SK-MEL-5 (cell line): ENCODE results near the gene SKAP1. TPM values are rescaled to one million over a fixed set of nuclear protein-coding genes. Genes with fewer than 3 reads are reported as not detected.
"Not testable (repeated sequence)": the region's sequence is repeated elsewhere in the genome, so short reads cannot be mapped to it uniquely, and the experiment has no call there.

ENCODE experiments used
- DNase-seq: peaks from one replicate; pipeline ENCODE4 v3.0.0-alpha.2; 2016; ENCODE audit warnings: low read depth, low spot score
- in situ Hi-C: cut with HindIII; loops from 2 replicates; pipeline ENCODE4 v1.10.0; 2016; ENCODE audit warnings: low sequenced_read_pairs, high pct_unique_total_duplicates, low pct_unique_long_range_greater_than_20kb
- total RNA-seq: library from RNA; depleted of rRNA; stranded (reverse); fragments of >200 nt; shearing (Covaris generic); gene quantifications from 2 replicates; pipeline ENCODE4 v1.2.3, GENCODE V29; 2014

Gene SKAP1
- total RNA-seq, 1 experiment from 2014 or later = not detected

DNA sequence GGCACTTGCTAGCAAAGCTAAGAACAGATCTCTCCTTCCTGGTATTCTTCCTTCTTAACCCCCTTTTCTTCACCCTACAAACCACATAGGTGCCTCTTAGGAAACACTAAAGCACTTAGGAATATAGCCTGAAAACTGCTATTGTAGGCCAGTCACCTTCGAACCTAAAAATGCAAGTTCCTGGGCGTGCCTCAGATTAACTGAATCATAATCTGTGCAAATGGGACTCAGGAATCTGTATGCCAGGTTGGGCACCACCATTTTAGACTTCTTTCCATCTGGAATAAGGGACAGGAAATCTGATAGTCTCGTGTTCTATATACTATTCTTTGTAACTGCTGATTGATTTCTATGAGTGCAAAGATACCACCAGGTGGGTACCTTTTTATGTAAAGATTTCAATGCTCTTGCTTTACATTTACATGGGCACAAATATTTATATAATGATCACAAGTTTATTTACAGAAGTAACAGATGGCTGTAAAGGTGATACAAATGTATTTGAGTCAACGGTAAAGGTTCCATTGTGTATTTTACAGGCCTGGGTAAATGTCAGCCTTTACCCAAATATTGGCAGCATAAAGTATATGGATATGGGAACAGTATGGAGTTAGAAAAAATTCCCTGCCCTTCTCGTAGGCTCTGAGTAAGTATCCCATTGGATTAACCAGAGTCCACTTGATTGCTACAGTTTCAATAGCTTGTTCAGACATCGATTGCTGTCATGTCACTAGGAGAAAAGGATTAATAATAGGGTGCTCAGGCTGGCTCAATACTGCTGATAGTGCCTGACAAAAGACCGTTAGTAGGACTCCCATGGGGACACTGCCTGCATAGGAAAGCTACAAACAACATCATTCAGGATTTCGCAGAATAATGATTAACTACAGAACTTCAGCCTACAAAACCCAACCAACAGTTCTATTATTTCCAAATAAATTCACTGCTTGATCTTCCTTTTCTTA lies 197.7 kb downstream of the SKAP1 start:
- no peak for DNase-seq
- in situ Hi-C loops = no loop called here

DNA sequence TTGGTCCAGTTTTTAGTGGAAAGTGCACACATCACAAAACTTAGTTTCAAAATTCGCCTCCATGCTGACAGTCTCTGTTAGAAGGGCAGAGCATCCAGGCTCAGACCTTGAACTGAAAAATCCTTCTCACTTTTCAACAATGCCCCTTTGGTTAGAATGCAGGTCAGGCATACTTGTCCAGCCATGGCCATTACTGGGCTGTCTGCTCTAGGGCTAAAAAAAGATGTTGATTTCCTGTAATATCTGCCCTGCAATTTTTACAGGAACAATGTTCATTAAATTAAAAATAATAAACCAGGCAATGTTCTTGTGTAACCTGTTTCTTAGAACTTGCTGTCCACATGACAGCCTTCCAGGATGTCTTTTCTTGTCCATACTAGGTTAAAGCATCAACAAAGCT lies 200.1 kb downstream of the SKAP1 start:
- in situ Hi-C loops = no loop called here
- no peak for DNase-seq

DNA sequence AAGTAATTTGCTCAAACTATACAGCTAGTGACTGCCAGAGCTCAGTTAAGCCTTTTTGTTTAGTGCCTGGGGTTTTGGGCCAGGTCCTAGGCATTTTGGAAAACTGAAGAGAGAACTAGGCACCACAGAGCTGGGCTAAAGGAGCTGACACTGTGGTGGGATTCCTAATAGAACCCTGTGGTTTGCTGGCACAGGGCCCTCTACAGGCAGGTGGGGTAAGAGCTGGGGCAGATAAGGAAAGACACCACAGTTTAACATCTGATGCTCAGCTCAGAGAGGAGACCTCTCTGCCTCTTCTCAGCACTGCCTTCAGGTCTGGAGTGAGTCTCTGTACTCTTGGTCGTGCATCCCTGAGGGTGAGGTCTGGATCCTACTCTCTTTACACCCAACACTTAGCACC lies 201.3 kb downstream of the SKAP1 start:
- in situ Hi-C loops = no loop called here
- peak; percentile 12 for DNase-seq

DNA sequence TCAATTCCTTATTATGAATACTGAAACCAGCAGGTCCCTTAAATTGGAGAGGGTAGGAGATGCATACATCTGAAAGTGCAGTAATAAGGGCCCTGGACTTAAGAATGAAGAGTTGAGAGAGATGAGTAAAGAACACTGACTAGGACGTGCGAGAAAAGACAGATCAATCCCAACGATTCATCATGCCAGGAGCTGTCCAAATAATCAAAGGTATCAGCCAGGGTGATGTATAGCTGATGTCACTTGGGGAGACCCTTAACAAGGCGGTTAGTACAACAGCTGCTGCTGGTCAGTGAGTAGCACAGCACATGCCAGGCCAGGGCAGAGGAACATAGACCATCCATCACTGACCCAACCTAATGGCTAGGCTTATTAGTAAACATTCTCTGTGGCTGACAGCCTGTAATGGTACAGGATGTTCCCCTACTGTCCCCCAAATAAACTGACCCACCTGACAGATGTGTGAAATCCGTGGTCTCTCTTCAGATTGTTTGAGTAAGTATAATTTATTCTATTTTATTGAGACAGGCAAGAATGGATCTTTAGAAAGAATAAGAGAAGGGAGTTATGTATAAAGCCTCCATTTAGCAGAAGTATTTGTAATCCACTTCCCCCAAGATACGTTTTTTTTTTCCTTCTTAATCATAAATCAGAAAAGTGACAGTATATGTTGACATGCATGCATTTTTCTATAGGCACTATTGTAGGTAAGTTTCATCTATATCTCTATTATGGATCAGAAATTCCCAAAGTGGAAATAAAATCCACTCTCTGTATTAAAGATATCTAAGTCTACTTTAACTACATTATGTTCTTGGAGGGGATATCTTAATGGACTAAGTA lies 204.1 kb downstream of the SKAP1 start:
- in situ Hi-C loops = no loop called here
- DNase-seq = no peak

DNA sequence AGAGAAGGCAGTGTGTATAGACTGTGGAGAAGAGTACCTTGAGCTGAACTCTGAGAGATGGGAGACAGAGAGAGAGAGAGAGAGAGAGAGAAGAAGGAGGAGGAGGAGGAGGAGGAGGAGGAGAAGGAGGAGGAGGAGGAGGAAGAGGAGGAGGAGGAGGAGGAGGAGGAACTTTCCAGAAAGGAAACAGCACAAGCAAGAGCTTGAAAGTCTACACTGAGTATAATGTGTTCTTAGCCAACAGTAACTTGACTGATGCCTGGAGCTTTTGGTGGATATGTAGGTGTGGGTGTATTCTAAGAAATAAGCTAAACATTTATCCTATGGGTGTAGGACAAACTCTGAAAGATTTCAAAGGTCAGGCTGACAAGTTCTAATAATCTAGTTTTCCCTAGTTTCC lies 206.1 kb downstream of the SKAP1 start:
- in situ Hi-C loops = no loop called here
- DNase-seq = no peak

DNA sequence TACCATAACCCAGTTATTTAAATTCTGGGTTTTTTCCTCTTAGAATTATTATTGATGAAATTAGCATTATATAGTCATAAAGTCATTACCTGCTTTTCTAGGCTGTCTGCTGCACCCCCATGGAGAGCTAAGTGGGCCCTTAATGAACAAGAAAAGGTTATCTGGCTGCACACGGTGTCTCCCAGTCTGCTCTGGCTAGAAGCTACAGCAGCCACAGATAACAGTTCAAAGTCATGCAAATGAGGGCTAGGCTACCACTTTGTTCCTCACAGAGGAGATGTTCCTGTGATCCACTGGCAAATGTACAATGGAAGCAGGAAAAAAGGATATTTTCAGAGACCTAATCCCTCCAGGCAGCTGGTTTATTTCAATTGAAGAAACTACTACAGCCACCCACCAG lies 210.4 kb downstream of the SKAP1 start:
- in situ Hi-C loops = no loop called here

DNA sequence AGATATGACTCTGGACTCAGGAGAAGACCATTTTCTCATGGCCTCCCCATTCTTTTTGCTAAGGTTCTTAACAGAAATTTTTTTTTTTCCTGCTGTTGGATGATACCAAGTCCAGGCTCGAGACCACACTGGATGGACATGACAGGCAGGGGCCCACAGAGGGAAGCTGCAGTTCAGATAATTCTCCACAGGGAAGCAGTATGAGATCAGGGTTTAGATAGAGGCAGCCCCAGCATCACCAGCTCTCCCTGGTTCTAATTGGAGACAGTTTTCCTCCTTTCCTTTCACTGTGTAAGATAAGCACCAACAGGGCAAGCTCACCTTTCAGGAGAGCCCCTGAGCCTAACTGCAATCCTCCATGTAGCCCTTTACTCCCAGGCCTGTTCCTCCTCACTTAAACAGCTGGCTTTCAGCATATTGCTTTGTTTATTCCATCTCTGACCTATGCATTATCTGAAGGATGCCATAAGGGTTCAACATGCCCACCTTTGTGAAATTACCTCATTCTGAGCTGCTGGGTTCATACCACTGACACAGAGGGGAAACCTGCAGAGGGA lies 214.4 kb downstream of the SKAP1 start:
- peak; percentile 82 for DNase-seq
- in situ Hi-C loops = no loop called here

More for the DNA sequence above, 210.4 kb downstream of the SKAP1 start:
- no peak for DNase-seq

DNA sequence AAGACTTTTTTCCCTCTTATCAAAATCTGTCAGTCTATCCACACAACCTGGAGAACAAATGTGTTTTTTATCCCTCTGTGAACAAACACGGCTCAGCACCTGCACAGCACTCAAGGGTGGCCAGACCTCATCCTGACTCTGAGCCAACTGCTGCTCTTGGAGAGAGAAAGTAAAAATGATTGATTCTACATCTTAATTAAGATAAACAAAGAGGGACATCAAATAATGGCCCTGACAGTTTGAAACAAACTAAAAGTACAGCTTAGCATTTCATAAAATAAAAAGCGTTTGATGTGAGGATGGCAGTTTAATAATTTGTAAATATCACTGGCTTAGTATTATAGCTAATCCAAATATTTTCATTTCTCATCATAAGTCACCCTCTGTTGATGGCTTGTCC lies 216.2 kb downstream of the SKAP1 start:
- in situ Hi-C loops = no loop called here
- no peak for DNase-seq

DNA sequence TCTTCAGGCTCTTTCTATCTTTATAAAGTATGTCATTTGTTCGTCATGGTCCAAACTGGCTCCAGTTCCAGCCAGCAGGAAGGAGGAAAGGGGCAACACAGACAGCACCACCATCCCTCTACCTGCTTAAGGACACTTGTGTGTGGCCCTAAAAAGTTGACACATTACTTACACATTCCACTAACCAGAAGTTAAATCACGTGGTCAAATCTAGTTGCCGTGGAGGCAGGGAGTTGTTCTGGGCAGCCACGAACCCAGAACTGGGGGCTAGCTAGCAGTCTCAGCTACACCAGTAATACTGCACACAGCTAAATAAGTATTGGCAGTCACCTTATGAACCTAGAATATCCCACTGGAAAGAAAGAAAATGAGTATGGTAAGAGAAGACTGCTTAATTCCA lies 218.2 kb downstream of the SKAP1 start:
- no peak for DNase-seq
- in situ Hi-C loops = no loop called here

DNA sequence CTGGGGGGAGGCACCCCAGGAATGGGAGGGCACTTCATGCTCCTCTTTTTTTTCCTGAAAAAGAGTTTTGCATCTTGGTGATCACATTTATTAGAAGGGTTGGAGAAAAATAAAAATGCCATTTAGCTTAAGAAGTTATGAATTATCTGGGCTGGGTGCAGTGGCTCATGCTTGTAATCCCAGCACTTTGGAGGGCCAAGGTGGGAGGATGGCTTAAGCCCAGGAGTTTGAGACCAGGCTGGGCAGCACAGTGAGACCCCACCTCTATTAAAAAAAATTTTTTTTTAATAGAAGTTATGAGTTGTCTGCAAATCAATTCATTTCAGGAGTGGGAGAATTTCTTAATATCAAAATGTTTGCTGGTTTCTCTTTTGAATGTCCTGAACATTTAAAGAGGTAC lies 219.0 kb downstream of the SKAP1 start:
- in situ Hi-C loops = no loop called here
- DNase-seq = no peak

DNA sequence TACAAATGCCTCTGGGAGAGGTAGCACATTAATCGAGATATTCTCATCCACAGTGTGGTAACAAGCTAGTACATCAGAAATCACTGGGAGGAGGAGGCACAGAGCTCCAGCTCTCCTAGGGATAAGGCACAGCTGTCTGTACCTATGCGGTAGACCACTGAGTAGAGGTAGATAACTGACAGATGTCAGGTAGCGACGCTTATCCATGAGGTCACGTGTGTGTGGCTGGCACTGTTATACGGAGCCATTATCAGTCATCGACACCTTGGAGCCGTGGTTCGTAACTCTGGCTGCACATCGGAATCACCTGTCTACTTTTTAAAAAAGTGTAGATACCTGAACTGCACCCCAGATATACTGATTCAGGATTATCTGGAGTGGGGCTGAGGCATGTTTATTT lies 220.0 kb downstream of the SKAP1 start:
- in situ Hi-C loops = no loop called here
- DNase-seq = no peak

DNA sequence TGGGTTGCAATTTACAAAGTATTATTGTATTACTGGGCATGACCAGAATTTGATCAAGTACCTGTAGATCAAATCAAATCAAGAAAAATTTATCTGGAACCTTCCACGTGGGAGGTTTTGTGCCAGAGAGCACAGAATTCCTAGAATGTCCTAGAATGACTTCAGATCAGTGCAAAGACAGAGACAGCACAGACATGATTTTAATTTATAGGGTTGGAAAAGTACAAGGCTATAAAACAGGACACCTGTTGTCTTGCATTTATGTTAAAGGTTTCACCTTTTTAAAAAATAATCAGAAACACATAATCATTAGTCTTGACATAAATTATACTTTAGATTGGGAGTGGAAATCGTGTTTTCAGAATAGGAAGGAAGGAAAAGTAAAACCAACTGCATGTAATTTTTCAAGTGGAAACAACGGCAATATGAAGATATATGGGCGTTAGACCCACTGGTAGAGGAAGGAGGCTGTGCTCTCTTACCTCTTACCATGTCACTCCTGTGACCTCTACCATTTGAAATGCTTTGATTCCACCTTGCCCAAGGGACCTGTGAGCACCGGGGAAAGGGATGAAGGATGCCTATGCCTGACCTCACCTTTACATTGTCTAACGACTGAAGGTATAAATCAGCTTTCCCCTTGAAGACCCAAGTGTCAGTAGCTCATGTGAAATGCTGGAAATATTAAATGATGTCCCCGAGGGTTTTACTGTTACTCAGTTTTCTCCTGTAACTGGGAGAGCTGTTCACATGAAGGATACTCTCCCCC lies 222.1 kb downstream of the SKAP1 start:
- in situ Hi-C loops = no loop called here
- DNase-seq = no peak

DNA sequence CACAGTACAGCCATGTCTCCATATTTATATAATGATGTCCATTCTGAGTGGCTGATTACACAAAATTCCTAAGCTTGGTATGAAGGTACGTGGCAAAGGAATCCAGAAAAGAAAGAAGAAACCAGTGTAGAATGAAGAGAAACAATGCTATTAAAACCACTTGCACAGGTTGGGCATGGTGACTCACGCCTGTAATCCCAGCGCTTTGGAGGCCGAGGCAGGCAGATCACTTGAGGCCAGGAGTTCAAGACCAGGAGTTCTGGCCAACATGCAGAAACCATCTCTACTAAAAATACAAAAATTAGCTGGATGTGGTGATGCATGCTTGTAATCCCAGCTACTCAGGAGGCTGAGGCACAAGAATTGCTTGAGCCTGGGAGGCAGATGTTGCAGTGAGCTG lies 223.0 kb downstream of the SKAP1 start:
- in situ Hi-C loops = not testable (repeated sequence)

DNA sequence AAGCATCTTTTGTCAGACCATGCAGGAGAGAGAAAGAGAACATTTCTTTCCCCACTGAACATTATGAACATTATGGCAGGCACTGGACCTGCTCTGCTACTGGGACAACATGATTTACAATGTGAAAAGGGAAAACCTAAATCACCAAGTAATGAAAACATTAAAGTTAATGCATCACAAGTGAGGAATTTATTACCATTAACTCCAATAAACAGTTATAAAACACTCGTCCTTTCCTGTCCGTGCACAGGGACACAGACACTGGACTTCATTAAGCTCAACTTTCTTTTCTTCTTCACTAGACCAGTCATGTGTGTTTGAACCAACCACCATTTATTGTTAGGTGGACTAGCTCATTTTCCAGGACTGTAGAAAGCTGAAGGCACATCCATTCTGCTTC lies 227.1 kb downstream of the SKAP1 start:
- no peak for DNase-seq
- in situ Hi-C loops = no loop called here

More for the DNA sequence above, 223.0 kb downstream of the SKAP1 start:
- DNase-seq = not testable (repeated sequence)

DNA sequence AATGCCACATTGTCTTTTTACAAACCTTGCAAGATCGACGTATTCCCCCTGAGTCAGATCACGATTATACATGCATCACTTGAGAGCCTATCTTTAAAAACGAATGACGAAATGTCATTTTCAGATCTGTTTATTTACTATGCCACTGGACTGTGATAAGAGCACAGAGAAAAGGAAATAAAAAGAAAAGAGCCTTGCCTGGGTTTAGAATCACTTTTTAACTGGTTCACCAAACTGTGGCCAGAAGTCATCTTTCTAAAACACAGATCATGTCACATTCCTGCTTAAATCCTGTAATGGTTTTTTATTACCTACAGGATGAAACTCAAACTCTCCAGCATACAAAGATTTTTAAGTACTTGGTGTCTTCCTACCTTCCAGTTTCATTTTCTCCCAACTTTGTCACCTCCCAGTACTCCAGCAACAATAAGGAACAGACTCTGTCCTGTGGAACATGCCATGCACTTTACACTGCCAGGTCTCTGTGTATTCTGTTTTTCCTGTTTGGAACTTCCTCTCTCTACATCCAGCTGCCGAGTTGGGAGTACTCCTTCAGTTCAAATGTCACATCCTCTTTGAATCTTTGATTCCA lies 231.0 kb downstream of the SKAP1 start:
- in situ Hi-C loops = no loop called here
- DNase-seq = no peak

DNA sequence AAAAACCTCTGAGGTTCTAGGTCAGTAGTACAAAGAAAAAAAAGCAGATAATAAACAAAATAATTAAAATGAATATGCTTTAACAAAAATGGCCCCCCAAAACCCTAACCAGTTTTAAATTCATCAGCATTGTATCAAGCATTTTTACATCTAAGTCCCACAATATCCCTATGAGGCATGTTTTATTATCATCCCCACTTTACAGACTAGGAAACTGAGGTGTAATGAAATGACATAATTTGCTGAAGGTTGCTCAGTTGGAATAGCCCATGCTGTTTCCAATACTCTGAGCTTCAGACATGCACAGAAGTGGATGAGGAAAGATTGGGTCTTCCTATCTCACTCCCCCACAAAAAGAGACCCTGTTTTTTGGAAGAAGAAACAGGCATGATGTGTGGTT lies 234.1 kb downstream of the SKAP1 start:
- no peak for DNase-seq
- in situ Hi-C loops = no loop called here

DNA sequence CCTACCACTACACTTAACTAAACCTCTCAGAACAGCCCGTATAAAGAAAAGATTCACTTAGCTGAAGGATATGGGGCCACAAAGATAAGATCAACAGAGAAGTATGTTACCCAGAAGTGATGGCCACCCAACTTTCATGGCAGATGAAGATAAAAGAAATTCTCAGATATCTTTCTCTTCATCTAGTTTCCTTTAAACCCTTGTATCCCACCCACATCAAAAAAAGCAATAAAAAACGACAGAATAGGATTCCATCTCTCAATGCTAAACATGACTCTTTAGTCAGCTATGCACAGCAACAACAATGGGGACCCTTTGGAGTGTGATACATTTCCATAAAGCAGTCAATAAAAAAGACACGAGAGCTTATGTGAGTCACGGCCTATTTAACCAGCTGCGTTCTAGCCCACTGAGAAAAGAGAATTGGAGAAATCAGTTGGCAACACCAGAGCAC lies 235.9 kb downstream of the SKAP1 start:
- peak; percentile 32 for DNase-seq
- in situ Hi-C loops = no loop called here
